GM12878 (cell line): Measurements from ENCODE around the gene LPCAT2. TPM values are rescaled to one million over a fixed set of nuclear protein-coding genes. Genes with fewer than 3 reads are reported as not detected.

Source experiments
- EED ChIP-seq: sonication (generic); IDR thresholded peaks from 2 replicates; pipeline ENCODE4 v1.6.1; 2016; ENCODE audit warnings: antibody characterized with exemption, low read depth
- ELK1 ChIP-seq: IDR thresholded peaks from 2 replicates; pipeline ENCODE4 v1.6.1; 2012; ENCODE audit warnings: low read depth, low read length, improper control_type of control experiment
- HDAC6 ChIP-seq: fragments of 200-600 bp; sonication (generic); IDR thresholded peaks from one replicate; pipeline ENCODE4 v1.8.0; 2017; ENCODE audit warnings: antibody characterized with exemption; ENCODE audit not compliant: unreplicated experiment
- KDM1A ChIP-seq: fragments of 200-600 bp; sonication (generic); IDR thresholded peaks from 2 replicates; pipeline ENCODE4 v1.6.1; 2016; ENCODE audit warnings: borderline replicate concordance
- NR2F1 ChIP-seq: fragments of 450-650 bp; conservative IDR thresholded peaks from 2 replicates; pipeline ENCODE4 v1.6.1; 2017; ENCODE audit warnings: mild to moderate bottlenecking
- POLR2AphosphoS5 ChIP-seq: IDR thresholded peaks from 2 replicates; pipeline ENCODE4 v1.6.1; 2011; ENCODE audit warnings: mild to moderate bottlenecking, low read length, inconsistent platforms
- STAT3 ChIP-seq: IDR thresholded peaks from 2 replicates; pipeline ENCODE4 v1.6.1; 2011; ENCODE audit warnings: low read depth, low read length, improper control_type of control experiment
- TAF1 ChIP-seq: IDR thresholded peaks from 2 replicates; pipeline ENCODE4 v1.6.1; 2011; ENCODE audit warnings: mild to moderate bottlenecking, low read depth, low read length, borderline replicate concordance
- USF1 ChIP-seq: IDR thresholded peaks from 2 replicates; pipeline ENCODE4 v1.6.1; 2011; ENCODE audit warnings: borderline replicate concordance, low read depth, mild to moderate bottlenecking, moderate library complexity, mixed read lengths, low read length; ENCODE audit not compliant: insufficient read depth; ENCODE audit errors: extremely low read length
- ZBTB11 ChIP-seq: fragments of 450-650 bp; formaldehyde crosslinking; IDR thresholded peaks from 2 replicates; pipeline ENCODE4 v1.5.0; 2022; ENCODE audit warnings: mild to moderate bottlenecking, missing genetic modification characterization
- polyA plus RNA-seq, 11 experiments: library from polyadenylated mRNA; depleted of rRNA in 4 of 11; unstranded in 6 of 11; stranded (reverse) in 5 of 11; fragments of >200 nt; fragmentation: Nextera tagmentation in 4 of 11; fragmentation: Illumina TruSeq in 1 of 11; extraction: Ambion mirVana in 4 of 11; extraction: Trizol in 1 of 11; gene quantifications; 1 replicate in 1 of 11; 2 replicates in 10 of 11; pipeline versions ENCODE4 v1.2.1 to v1.2.3, GENCODE V29; 2011 to 2016; ENCODE audit warnings: inconsistent platforms in 2 of 11, missing spikeins in 2 of 11, low read depth in 1 of 11
- total RNA-seq, 4 experiments: library from RNA; depleted of rRNA in 3 of 4; stranded (reverse); fragments of >200 nt in 3 of 4; fragmentation: Illumina TruSeq in 1 of 4; extraction: Trizol in 1 of 4; gene quantifications; 2 replicates each; pipeline versions ENCODE4 v1.2.1 to v1.2.3, GENCODE V29; 2013 to 2021
- TF ChIP-seq, protein P1 (sequence below): fragments of 450-650 bp; IDR thresholded peaks from 2 replicates; pipeline ENCODE4 v1.6.1; 2018; ENCODE audit warnings: borderline replicate concordance, mild to moderate bottlenecking; ENCODE audit not compliant: partially characterized antibody

LPCAT2 gene
- total and polyA plus RNA-seq, 10 of the 15 experiments (the other 5 are each of a cell fraction or from before 2014, with no cell fraction given), result 0.01 TPM; not detected in 9

DNA sequence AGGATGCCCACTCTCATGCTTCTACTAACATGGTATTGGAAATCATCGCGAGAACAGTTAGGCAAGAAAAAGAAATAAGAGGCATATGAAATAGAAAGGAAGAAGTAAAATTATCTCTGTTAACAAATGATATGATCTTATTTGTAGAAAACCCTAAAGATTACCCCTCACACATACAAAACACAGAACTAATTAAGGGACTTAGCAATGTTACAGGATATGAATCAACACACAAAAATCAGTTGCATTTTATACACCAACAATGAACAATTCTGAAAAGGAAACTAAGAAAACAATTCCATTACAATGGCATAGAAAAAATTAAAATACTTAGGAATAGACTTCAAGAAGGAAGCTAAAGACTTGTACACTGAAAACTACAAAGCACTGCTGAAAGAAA lies 54.9 kb downstream of the LPCAT2 start (continued):
- TF ChIP-seq ZBTB11 (CRISPR knock-in tag) (no peak), STAT3 (no peak), KDM1A (no peak), USF1 (no peak), POLR2AphosphoS5 (no peak), ELK1 (no peak), HDAC6 (no peak), TAF1 (no peak), NR2F1 (no peak), EED (no peak)
- TF ChIP-seq, protein P1, sequence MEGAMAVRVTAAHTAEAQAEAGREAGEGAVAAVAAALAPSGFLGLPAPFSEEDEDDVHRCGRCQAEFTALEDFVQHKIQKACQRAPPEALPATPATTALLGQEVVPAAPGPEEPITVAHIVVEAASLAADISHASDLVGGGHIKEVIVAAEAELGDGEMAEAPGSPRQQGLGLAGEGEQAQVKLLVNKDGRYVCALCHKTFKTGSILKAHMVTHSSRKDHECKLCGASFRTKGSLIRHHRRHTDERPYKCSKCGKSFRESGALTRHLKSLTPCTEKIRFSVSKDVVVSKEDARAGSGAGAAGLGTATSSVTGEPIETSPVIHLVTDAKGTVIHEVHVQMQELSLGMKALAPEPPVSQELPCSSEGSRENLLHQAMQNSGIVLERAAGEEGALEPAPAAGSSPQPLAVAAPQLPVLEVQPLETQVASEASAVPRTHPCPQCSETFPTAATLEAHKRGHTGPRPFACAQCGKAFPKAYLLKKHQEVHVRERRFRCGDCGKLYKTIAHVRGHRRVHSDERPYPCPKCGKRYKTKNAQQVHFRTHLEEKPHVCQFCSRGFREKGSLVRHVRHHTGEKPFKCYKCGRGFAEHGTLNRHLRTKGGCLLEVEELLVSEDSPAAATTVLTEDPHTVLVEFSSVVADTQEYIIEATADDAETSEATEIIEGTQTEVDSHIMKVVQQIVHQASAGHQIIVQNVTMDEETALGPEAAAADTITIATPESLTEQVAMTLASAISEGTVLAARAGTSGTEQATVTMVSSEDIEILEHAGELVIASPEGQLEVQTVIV, result no peak
- TF ChIP-seq, all 136 proteins: peak for 0
